ENCODE results near the gene DHRSX. TPM values are rescaled to one million over a fixed set of nuclear protein-coding genes. Genes with fewer than 3 reads are reported as not detected.

The DHRSX gene
- total RNA-seq, 1 donor from 2014 or later = 42.2 TPM

- DNase-seq (ENCODE audit: extremely low spot score, unreplicated experiment) = no peak
- no peaks in the 10 kb centered on the region for H3K9me3 Mint-ChIP-seq (ENCODE audit: unreplicated experiment)
- peak overlapping the region; percentile 78 for H3K4me3 Mint-ChIP-seq (ENCODE audit: unreplicated experiment)
- no peak for TF ChIP-seq CTCF (IDR thresholded peaks at IDR 0.05)
- peaks cover 28% of the 10 kb centered on the region for H3K4me1 Mint-ChIP-seq (ENCODE audit: unreplicated experiment)
- H3K27ac Mint-ChIP-seq (ENCODE audit: unreplicated experiment) = peak overlapping the region; percentile 85
- H3K27me3 Mint-ChIP-seq (ENCODE audit: unreplicated experiment) = no peaks in the 10 kb centered on the region
- H3K36me3 Mint-ChIP-seq (ENCODE audit: unreplicated experiment) = peaks cover 3% of the 10 kb centered on the region
Measured at GRCh38 chrX:2497961-2498780, 2.6 kb downstream of the DHRSX start.

GRCh38 chrX:2495595-2495994 is 5.2 kb downstream of the DHRSX start:
- Mint-ChIP-seq H3K27ac (ENCODE audit: unreplicated experiment) (no peak overlapping the region), H3K4me3 (ENCODE audit: unreplicated experiment) (no peak overlapping the region), H3K36me3 (ENCODE audit: unreplicated experiment) (peaks cover 14% of the 10 kb centered on the region), H3K27me3 (ENCODE audit: unreplicated experiment) (no peaks in the 10 kb centered on the region), H3K4me1 (ENCODE audit: unreplicated experiment) (peaks cover 28% of the 10 kb centered on the region), H3K9me3 (ENCODE audit: unreplicated experiment) (no peaks in the 10 kb centered on the region)
- no peak for TF ChIP-seq CTCF (IDR thresholded peaks at IDR 0.05)
- no peak for DNase-seq (ENCODE audit: extremely low spot score, unreplicated experiment)

- H3K9me3 Mint-ChIP-seq (ENCODE audit: unreplicated experiment) = no peaks in the 10 kb centered on the region
- no peaks in the 10 kb centered on the region for H3K27me3 Mint-ChIP-seq (ENCODE audit: unreplicated experiment)
- H3K27ac Mint-ChIP-seq (ENCODE audit: unreplicated experiment) = no peak overlapping the region
- no peak overlapping the region for H3K4me3 Mint-ChIP-seq (ENCODE audit: unreplicated experiment)
- H3K36me3 Mint-ChIP-seq (ENCODE audit: unreplicated experiment) = peaks cover 30% of the 10 kb centered on the region
- DNase-seq (ENCODE audit: extremely low spot score, unreplicated experiment) = no peak
- TF ChIP-seq CTCF (IDR thresholded peaks at IDR 0.05) = no peak
- H3K4me1 Mint-ChIP-seq (ENCODE audit: unreplicated experiment) = peaks cover 12% of the 10 kb centered on the region
Measured at GRCh38 chrX:2492531-2493218, 8.1 kb downstream of the DHRSX start.

GRCh38 chrX:2490634-2491033 is 10.1 kb downstream of the DHRSX start:
- no peak for DNase-seq (ENCODE audit: extremely low spot score, unreplicated experiment)
- Mint-ChIP-seq H3K4me3 (ENCODE audit: unreplicated experiment) (no peak overlapping the region), H3K4me1 (ENCODE audit: unreplicated experiment) (peaks cover 15% of the 10 kb centered on the region), H3K27ac (ENCODE audit: unreplicated experiment) (no peak overlapping the region), H3K36me3 (ENCODE audit: unreplicated experiment) (peaks cover 41% of the 10 kb centered on the region), H3K27me3 (ENCODE audit: unreplicated experiment) (no peaks in the 10 kb centered on the region), H3K9me3 (ENCODE audit: unreplicated experiment) (no peaks in the 10 kb centered on the region)
- no peak for TF ChIP-seq CTCF (IDR thresholded peaks at IDR 0.05)

Data from osteocyte (in vitro differentiated cells).